BLaER1 treated with 17β-estradiol and CSF1 and Interleukin-3, amounts not matched to agents 10 nM and 100 nM (cell line): ENCODE measurements around the gene BRMS1.
"Not testable (repeated sequence)": the region's sequence is repeated elsewhere in the genome, so short reads cannot be mapped to it uniquely, and the experiment has no call there.

Experiments used
- H3K27ac ChIP-seq, 11 experiments: shearing (Covaris generic); formaldehyde crosslinking; 2 replicates each; pipeline ENCODE4 v1.8.1; 2022
- H3K27me3 ChIP-seq, 11 experiments: shearing (Covaris generic); formaldehyde crosslinking; 2 replicates each; pipeline ENCODE4 v1.8.1; 2022
- H3K36me3 ChIP-seq, 11 experiments: shearing (Covaris generic); formaldehyde crosslinking; 2 replicates each; pipeline ENCODE4 v1.8.1; 2022
- H3K4me1 ChIP-seq, 10 experiments: shearing (Covaris generic); formaldehyde crosslinking; 2 replicates each; pipeline ENCODE4 v1.8.1; 2022
- H3K4me2 ChIP-seq, 11 experiments: shearing (Covaris generic); formaldehyde crosslinking; 2 replicates each; pipeline ENCODE4 v1.8.1; 2022
- H3K4me3 ChIP-seq, 10 experiments: shearing (Covaris generic); formaldehyde crosslinking; 2 replicates each; pipeline ENCODE4 v1.8.1; 2022
- H3K9ac ChIP-seq, 11 experiments: shearing (Covaris generic); formaldehyde crosslinking; 2 replicates each; pipeline ENCODE4 v1.8.1; 2022
- H3K9me3 ChIP-seq, 11 experiments: shearing (Covaris generic); formaldehyde crosslinking; replicated peaks in 1 of 11; 2 replicates each; pipeline ENCODE4 v1.8.1; 2022
- H4K20me1 ChIP-seq, 11 experiments: shearing (Covaris generic); formaldehyde crosslinking; 2 replicates each; pipeline ENCODE4 v1.8.1; 2022
- Cebpa-rat ChIP-seq, 11 experiments: shearing (Covaris generic); IDR thresholded peaks; 2 replicates each; pipeline ENCODE4 v1.8.1; 2022

BRMS1 gene

GRCh38 chr11:66359662-66360087, 14.8 kb upstream of the BRMS1 start:
- Histone ChIP-seq H3K27ac (no peak overlapping the region), H3K9me3 (no peaks in the 10 kb centered on the region), H3K27me3 (no peaks in the 10 kb centered on the region), H3K36me3 (peaks cover 0 to 59% (median 27%) of the 10 kb centered on the region in 11 experiments; a peak in 17 of 22 replicates), H3K4me1 (no peaks in the 10 kb centered on the region), H3K4me3 (no peak overlapping the region), H3K4me2 (no peak overlapping the region), H4K20me1 (peaks cover 0 to 33% (median 7%) of the 10 kb centered on the region in 11 experiments; a peak in 9 of 22 replicates), H3K9ac (no peak overlapping the region)
- TF ChIP-seq Cebpa-rat (IDR thresholded peaks at IDR 0.05): no peak

- H3K27ac ChIP-seq, H4K20me1 ChIP-seq, H3K4me2 ChIP-seq, H3K9me3 ChIP-seq, H3K27me3 ChIP-seq, H3K4me3 ChIP-seq, H3K9ac ChIP-seq: not testable (repeated sequence)
- Histone ChIP-seq H3K4me1 (peaks cover 23 to 33% (median 28%) of the 10 kb centered on the region in 10 experiments), H3K36me3 (peaks cover 0 to 29% (median 14%) of the 10 kb centered on the region in 11 experiments; a peak in 15 of 22 replicates)
Observed at GRCh38 chr11:66350560-66351235, 5.8 kb upstream of the BRMS1 start.

- no peak overlapping the region for H3K27ac ChIP-seq
- H4K20me1 ChIP-seq: peaks cover 0 to 7% (median 5%) of the 10 kb centered on the region in 11 experiments; a peak in 7 of 22 replicates
- H3K4me2 ChIP-seq: peak overlapping the region in 9 of 11 experiments; percentile 57 to 100 (median 79); a peak in 15 of 22 replicates
- peaks cover 0 to 12% (median 5%) of the 10 kb centered on the region in 11 experiments; a peak in 15 of 22 replicates for H3K36me3 ChIP-seq
- H3K4me1 ChIP-seq: peaks cover 32 to 44% (median 38%) of the 10 kb centered on the region in 10 experiments
- peak overlapping the region in 1 of 10 experiments; percentile 98; a peak in 1 of 20 replicates for H3K4me3 ChIP-seq
- H3K27me3 ChIP-seq: no peaks in the 10 kb centered on the region
- H3K9ac ChIP-seq: peak overlapping the region in 3 of 11 experiments; percentile 16 to 86 (median 30); a peak in 2 of 22 replicates
- H3K9me3 ChIP-seq: no peaks in the 10 kb centered on the region
- TF ChIP-seq Cebpa-rat (IDR thresholded peaks at IDR 0.05): no peak
Observed at GRCh38 chr11:66349084-66349386, 4.1 kb upstream of the BRMS1 start.

GRCh38 chr11:66347425-66348276, 2.7 kb upstream of the BRMS1 start, which contains the start of gene B4GAT1:
TSS of gene B4GAT1 (minus strand) at chr11:66347629. CDS start at chr11:66347545, 84 bp downstream.
- no peaks in the 10 kb centered on the region for H3K9me3 ChIP-seq
- no peaks in the 10 kb centered on the region for H3K27me3 ChIP-seq

DNA sequence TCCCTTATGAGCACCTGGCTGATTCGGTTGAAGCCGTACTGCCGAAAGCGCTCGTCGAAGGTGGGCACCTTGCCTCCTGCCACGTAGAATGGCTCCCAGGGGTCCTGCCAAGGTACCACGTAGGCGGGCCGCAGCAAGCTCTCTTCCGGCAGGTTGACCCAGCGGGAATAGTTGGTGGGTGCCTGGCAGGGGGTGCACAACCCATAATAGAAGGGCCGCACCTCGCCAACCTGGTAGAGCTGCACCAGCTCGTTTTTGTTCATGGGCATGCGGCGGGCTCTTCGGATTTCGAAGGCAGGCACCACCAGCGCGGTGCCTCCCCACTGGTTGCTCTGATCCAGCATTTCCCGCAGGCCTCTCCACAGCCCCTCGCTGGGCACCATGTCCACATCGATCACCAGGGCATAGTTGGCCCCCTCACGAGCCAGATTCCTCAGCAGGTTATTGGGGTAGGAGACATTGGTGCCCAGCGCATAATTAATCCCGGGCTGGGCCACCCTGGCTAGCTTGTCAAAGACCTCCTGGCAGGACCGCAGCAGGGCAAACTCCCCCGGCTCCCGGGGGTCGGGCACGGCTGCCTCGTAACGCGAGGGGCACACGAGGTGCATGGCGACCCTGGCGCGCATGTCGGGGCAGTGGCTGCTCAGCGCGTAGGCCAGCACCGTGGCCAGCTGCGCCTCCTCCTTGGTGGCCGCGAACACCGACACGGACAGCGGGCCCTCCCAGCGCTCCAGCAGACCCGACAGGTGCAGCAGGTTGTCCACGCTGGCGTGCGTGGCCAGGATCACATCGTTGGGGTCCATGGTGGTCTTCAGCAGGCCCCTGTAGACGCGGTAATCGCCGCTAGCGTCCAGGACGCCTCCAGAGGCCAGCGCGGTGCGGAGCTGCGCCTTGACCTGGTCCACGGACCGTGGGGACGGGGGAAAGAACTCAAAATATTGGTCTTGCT, 1.8 kb upstream of the BRMS1 start:
- Histone ChIP-seq H3K27me3 (no peaks in the 10 kb centered on the region), H3K4me3 (peak overlapping the region; percentile 73 to 98 (median 85)), H4K20me1 (peaks cover 0 to 29% (median 17%) of the 10 kb centered on the region in 11 experiments; a peak in 10 of 22 replicates), H3K36me3 (peaks cover 7 to 21% (median 16%) of the 10 kb centered on the region in 11 experiments), H3K27ac (peak overlapping the region; percentile 37 to 83 (median 73); a peak in 20 of 22 replicates), H3K9ac (peak overlapping the region; percentile 86 to 94 (median 91)), H3K4me2 (peak overlapping the region; percentile 89 to 100 (median 100)), H3K4me1 (peaks cover 43 to 56% (median 49%) of the 10 kb centered on the region in 10 experiments), H3K9me3 (no peaks in the 10 kb centered on the region)
- no peak for TF ChIP-seq Cebpa-rat (IDR thresholded peaks at IDR 0.05)

More at GRCh38 chr11:66347425-66348276, 2.7 kb upstream of the BRMS1 start, which contains the start of gene B4GAT1:
- Histone ChIP-seq H3K4me3 (peak within 1 kb of the TSS; percentile 73 to 98 (median 85)), H3K9ac (peak within 1 kb of the TSS; percentile 86 to 94 (median 91)), H3K4me1 (peaks cover 43 to 56% (median 49%) of the 10 kb centered on the region in 10 experiments), H4K20me1 (peaks cover 0 to 20% (median 14%) of the 10 kb centered on the region in 11 experiments; a peak in 10 of 22 replicates), H3K4me2 (peak within 1 kb of the TSS; percentile 89 to 100 (median 100)), H3K36me3 (peaks cover 0 to 12% (median 8%) of the 10 kb centered on the region in 11 experiments; a peak in 17 of 22 replicates), H3K27ac (peak within 1 kb of the TSS; percentile 43 to 83 (median 73); a peak in 21 of 22 replicates)
- no peak for TF ChIP-seq Cebpa-rat (IDR thresholded peaks at IDR 0.05)

GRCh38 chr11:66345316-66345649, 379 bp upstream of the BRMS1 start:
- Histone ChIP-seq H3K27ac (peak overlapping the region in 10 of 11 experiments; percentile 75 to 85 (median 80); a peak in 21 of 22 replicates), H3K9ac (peak overlapping the region; percentile 86 to 94 (median 91); a peak in 21 of 22 replicates), H3K27me3 (no peaks in the 10 kb centered on the region), H4K20me1 (peaks cover 0 to 43% (median 17%) of the 10 kb centered on the region in 11 experiments; a peak in 13 of 22 replicates), H3K4me3 (peak overlapping the region; percentile 79 to 98 (median 92)), H3K36me3 (peaks cover 22 to 35% (median 31%) of the 10 kb centered on the region in 11 experiments), H3K9me3 (no peaks in the 10 kb centered on the region), H3K4me1 (peaks cover 43 to 53% (median 49%) of the 10 kb centered on the region in 10 experiments), H3K4me2 (peak overlapping the region; percentile 89 to 100 (median 100))
- TF ChIP-seq Cebpa-rat (IDR thresholded peaks at IDR 0.05): no peak

- peaks cover 39 to 58% (median 51%) of the 10 kb centered on the region in 10 experiments for H3K4me1 ChIP-seq
- H3K27ac ChIP-seq: no peak overlapping the region
Observed at GRCh38 chr11:66343176-66343575, 1.7 kb downstream of the BRMS1 start.

More at GRCh38 chr11:66343176-66343575, 1.7 kb downstream of the BRMS1 start:
- Histone ChIP-seq H3K9me3 (no peaks in the 10 kb centered on the region), H3K4me2 (peak overlapping the region; percentile 89 to 100 (median 98)), H3K36me3 (peaks cover 42 to 56% (median 52%) of the 10 kb centered on the region in 11 experiments), H3K9ac (peak overlapping the region; percentile 86 to 94 (median 91); a peak in 18 of 22 replicates), H4K20me1 (peaks cover 0 to 58% (median 31%) of the 10 kb centered on the region in 11 experiments; a peak in 14 of 22 replicates), H3K4me3 (peak overlapping the region in 2 of 10 experiments; percentile 90 to 93; a peak in 1 of 20 replicates), H3K27me3 (no peaks in the 10 kb centered on the region)
- no peak for TF ChIP-seq Cebpa-rat (IDR thresholded peaks at IDR 0.05)
